ENCODE results near the gene CLASP1.

The CLASP1 gene

GRCh38 chr2:121288454-121289231, 360.6 kb downstream of the CLASP1 start:
- H3K4me3 ChIP-seq (ENCODE audit: low read length), result no peak overlapping the region
- no peak for TF ChIP-seq CTCF (IDR thresholded peaks at IDR 0.05; ENCODE audit: insufficient read depth, low read depth, low read length, missing control alignments)
- peak; percentile 18 for DNase-seq (ENCODE audit: low read depth)

- TF ChIP-seq CTCF (IDR thresholded peaks at IDR 0.05; ENCODE audit: insufficient read depth, low read depth, low read length, missing control alignments), result no peak
- DNase-seq (ENCODE audit: low read depth), result no peak
- H3K4me3 ChIP-seq (ENCODE audit: low read length), result no peak overlapping the region
Measured at GRCh38 chr2:121287956-121288355, 361.3 kb downstream of the CLASP1 start.
